ENCODE measurements around the gene CCR4. TPM values are rescaled to one million over a fixed set of nuclear protein-coding genes. Genes with fewer than 3 reads are reported as not detected.

The CCR4 gene
- total RNA-seq, 1 donor = 52.9 TPM

DNA sequence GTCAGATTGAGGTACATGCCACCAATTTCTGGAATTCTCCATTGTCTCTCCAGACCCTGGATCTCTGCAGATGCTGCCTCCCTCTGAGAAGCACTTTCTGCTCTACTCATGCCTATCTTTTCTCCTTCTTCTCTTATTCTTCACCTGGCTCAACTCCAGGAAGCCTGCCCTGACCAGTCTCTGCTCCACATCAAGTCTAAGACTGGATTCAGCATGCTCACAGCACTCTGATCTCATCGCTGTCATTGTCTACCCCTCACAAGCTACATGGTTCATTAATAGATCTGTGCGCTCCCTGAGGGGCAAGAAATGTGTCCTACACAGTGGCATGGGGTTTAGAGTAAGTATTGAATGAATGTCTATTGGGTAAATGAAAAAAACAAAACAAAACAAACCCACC lies 38.7 kb downstream of the CCR4 start:
- Histone ChIP-seq H3K27me3 (ENCODE audit: insufficient read depth, low read length) (no peaks in the 10 kb centered on the region), H3K9me3 (ENCODE audit: low read depth, low read length) (no peaks in the 10 kb centered on the region), H3K4me1 (ENCODE audit: insufficient read depth, low read length) (no peaks in the 10 kb centered on the region), H3K4me3 (ENCODE audit: low read length) (no peak overlapping the region)

DNA sequence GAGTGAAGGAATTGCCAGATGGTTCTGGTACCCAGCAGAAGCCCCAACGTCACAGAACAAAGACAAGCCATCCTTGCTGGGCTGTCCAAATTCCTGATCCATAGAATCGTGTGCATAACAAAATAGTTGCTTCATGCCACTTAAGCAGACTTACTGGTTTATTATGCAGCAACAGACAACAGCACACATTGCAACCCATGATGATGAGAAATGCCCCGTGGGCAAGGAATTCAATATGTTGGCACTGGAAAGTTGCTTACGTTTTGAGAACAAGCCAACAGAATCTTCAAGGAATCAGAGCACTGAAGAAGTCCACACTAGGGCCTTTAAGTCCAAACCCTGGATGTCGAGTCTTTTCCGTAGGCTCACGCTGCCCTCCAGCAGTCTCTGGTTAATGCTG lies 40.3 kb downstream of the CCR4 start:
- Histone ChIP-seq H3K27me3 (ENCODE audit: insufficient read depth, low read length) (no peaks in the 10 kb centered on the region), H3K9me3 (ENCODE audit: low read depth, low read length) (no peaks in the 10 kb centered on the region), H3K4me3 (ENCODE audit: low read length) (no peak overlapping the region), H3K4me1 (ENCODE audit: insufficient read depth, low read length) (no peaks in the 10 kb centered on the region)

- Histone ChIP-seq H3K4me3 (ENCODE audit: low read length) (no peak overlapping the region), H3K4me1 (ENCODE audit: insufficient read depth, low read length) (no peaks in the 10 kb centered on the region), H3K9me3 (ENCODE audit: low read depth, low read length) (no peaks in the 10 kb centered on the region), H3K27me3 (ENCODE audit: insufficient read depth, low read length) (no peaks in the 10 kb centered on the region)
These were observed 40.9 kb downstream of the CCR4 start for GRCh38 chr3:32992310-32992686.

- no peak overlapping the region for H3K4me3 ChIP-seq (ENCODE audit: low read length)
- H3K4me1 ChIP-seq (ENCODE audit: insufficient read depth, low read length) = peaks cover 4% of the 10 kb centered on the region
- H3K9me3 ChIP-seq (ENCODE audit: low read depth, low read length) = no peaks in the 10 kb centered on the region
- no peaks in the 10 kb centered on the region for H3K27me3 ChIP-seq (ENCODE audit: insufficient read depth, low read length)
These were observed 42.6 kb downstream of the CCR4 start for GRCh38 chr3:32994045-32994444.

DNA sequence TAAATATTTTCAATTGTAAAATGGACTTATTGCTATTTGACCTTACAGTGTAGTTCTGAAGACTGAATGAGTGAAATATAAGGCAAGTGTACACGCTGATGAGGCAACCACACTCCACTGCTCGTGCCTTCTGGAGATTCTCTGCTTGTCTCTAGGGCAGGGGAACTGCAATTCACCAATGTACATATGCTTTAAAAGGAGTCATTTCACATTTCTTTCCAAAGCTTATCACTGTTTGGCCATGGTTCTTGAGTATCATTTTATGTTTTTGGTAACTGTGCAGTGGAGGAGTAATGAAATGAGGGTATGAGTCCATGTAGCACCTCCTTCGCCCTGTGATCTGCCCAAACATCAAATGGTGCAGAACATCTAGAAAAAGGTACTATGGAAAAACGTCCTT lies 43.7 kb downstream of the CCR4 start:
- H3K9me3 ChIP-seq (ENCODE audit: low read depth, low read length) = no peaks in the 10 kb centered on the region
- no peak overlapping the region for H3K4me3 ChIP-seq (ENCODE audit: low read length)
- H3K4me1 ChIP-seq (ENCODE audit: insufficient read depth, low read length) = peaks cover 4% of the 10 kb centered on the region
- H3K27me3 ChIP-seq (ENCODE audit: insufficient read depth, low read length) = no peaks in the 10 kb centered on the region

GRCh38 chr3:32996048-32996754 lies 44.8 kb downstream of the CCR4 start:
- no peaks in the 10 kb centered on the region for H3K27me3 ChIP-seq (ENCODE audit: insufficient read depth, low read length)
- H3K4me1 ChIP-seq (ENCODE audit: insufficient read depth, low read length) = peaks cover 4% of the 10 kb centered on the region
- H3K4me3 ChIP-seq (ENCODE audit: low read length) = no peak overlapping the region
- no peaks in the 10 kb centered on the region for H3K9me3 ChIP-seq (ENCODE audit: low read depth, low read length)

GRCh38 chr3:32996755-32997091 lies 45.3 kb downstream of the CCR4 start:
- H3K4me3 ChIP-seq (ENCODE audit: low read length) = no peak overlapping the region
- no peaks in the 10 kb centered on the region for H3K27me3 ChIP-seq (ENCODE audit: insufficient read depth, low read length)
- no peaks in the 10 kb centered on the region for H3K9me3 ChIP-seq (ENCODE audit: low read depth, low read length)
- peaks cover 4% of the 10 kb centered on the region for H3K4me1 ChIP-seq (ENCODE audit: insufficient read depth, low read length)

DNA sequence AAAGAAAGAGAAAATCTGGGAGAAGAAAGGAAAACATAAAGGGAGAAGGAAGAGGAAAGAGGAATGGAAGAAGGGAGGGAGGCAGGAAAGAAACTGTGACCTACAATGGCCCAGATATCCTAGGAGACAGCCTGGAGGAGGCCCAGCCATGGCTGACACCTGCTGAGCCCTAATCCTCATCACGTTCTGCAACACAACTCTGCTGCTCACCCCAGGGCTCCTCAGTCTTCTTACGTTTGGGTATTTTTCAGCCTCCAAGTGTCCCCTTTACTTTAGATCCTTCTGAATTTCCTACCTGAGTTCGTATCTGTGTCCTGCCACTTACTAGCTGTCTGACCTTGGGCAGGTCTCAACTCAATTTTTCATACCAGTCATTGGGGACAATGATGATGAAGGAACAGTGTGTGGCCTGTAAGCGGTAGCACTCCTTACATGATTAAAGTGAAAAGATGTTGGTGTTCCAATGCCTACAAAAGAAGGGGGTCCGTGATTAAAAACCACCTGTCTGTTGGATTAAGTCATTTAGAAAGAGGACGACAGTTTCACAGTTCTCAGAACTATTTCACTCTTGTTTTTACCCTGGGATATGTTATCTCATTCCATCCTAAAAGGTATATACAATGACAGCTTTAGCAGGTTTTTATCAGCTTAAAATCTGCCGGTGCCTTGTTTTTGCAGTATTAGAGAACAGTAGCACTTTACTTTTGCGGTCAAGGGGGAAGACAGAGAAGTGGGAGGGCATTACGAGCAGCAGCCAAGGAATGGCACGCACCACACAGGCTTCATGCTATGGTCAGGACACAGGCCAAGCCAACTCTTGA lies 47.4 kb downstream of the CCR4 start:
- no peaks in the 10 kb centered on the region for H3K9me3 ChIP-seq (ENCODE audit: low read depth, low read length)
- no peaks in the 10 kb centered on the region for H3K27me3 ChIP-seq (ENCODE audit: insufficient read depth, low read length)
- no peak overlapping the region for H3K4me3 ChIP-seq (ENCODE audit: low read length)
- H3K4me1 ChIP-seq (ENCODE audit: insufficient read depth, low read length) = peaks cover 8% of the 10 kb centered on the region

DNA sequence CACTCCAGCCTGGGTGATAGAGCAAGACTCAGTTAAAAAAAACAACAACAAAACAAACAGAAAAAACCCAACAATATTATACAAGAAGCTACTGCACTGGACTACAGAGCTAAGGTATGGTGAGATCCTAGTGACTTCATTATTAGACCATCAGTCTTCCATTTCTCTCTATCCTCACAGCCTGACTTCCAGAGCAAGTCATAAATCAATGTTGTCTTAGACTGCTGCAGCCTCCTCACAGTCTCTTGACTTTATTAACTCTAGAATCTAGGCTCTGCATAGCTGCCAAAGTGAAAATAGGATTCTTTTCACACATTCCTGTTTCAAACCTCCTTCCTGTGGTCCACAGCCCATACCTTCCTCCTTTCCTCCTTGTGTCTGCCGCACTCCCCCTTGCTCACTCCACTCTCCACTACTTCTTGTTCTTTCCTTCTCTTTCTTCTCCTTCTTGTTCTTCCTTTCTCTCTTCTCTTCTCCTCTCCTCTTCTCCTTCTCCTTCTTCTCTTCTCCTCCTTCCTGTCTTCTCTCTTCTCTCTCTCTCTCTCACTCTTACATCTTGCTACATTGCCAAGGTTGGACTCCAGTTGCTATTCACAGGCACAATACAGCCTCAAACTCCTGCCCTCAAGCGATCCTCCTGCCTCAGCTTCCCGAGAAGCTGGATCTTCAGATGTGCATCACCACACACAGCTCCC lies 49.4 kb downstream of the CCR4 start:
- Histone ChIP-seq H3K27me3 (ENCODE audit: insufficient read depth, low read length) (no peaks in the 10 kb centered on the region), H3K4me1 (ENCODE audit: insufficient read depth, low read length) (peaks cover 8% of the 10 kb centered on the region), H3K4me3 (ENCODE audit: low read length) (no peak overlapping the region), H3K9me3 (ENCODE audit: low read depth, low read length) (no peaks in the 10 kb centered on the region)

GRCh38 chr3:33001889-33002288 lies 50.4 kb downstream of the CCR4 start:
- no peaks in the 10 kb centered on the region for H3K9me3 ChIP-seq (ENCODE audit: low read depth, low read length)
- peaks cover 12% of the 10 kb centered on the region for H3K4me1 ChIP-seq (ENCODE audit: insufficient read depth, low read length)
- H3K27me3 ChIP-seq (ENCODE audit: insufficient read depth, low read length) = no peaks in the 10 kb centered on the region
- no peak overlapping the region for H3K4me3 ChIP-seq (ENCODE audit: low read length)

DNA sequence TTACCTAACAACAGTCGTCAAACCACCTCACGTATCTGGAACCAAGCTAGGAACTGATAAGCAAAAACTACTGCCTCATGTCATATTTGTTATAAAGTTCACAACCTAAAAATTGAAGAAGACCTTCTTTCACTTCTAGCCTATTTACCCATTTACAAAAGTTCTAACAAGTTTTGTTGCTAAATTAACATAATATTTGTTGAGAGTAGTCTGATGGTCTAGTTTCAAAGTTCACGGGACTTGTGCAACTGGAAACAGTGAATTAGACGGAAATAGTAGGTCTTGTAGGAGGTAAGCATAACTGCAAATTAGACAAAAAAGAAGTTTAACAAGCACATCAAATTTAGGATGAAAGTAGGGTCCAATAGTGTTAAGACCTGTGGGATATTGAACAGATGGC lies 51.9 kb downstream of the CCR4 start:
- H3K9me3 ChIP-seq (ENCODE audit: low read depth, low read length) = no peaks in the 10 kb centered on the region
- H3K4me1 ChIP-seq (ENCODE audit: insufficient read depth, low read length) = peaks cover 16% of the 10 kb centered on the region
- H3K4me3 ChIP-seq (ENCODE audit: low read length) = no peak overlapping the region
- no peaks in the 10 kb centered on the region for H3K27me3 ChIP-seq (ENCODE audit: insufficient read depth, low read length)

GRCh38 chr3:33004205-33004604 lies 52.8 kb downstream of the CCR4 start:
- no peaks in the 10 kb centered on the region for H3K9me3 ChIP-seq (ENCODE audit: low read depth, low read length)
- no peaks in the 10 kb centered on the region for H3K27me3 ChIP-seq (ENCODE audit: insufficient read depth, low read length)
- H3K4me3 ChIP-seq (ENCODE audit: low read length) = no peak overlapping the region
- peaks cover 16% of the 10 kb centered on the region for H3K4me1 ChIP-seq (ENCODE audit: insufficient read depth, low read length)

DNA sequence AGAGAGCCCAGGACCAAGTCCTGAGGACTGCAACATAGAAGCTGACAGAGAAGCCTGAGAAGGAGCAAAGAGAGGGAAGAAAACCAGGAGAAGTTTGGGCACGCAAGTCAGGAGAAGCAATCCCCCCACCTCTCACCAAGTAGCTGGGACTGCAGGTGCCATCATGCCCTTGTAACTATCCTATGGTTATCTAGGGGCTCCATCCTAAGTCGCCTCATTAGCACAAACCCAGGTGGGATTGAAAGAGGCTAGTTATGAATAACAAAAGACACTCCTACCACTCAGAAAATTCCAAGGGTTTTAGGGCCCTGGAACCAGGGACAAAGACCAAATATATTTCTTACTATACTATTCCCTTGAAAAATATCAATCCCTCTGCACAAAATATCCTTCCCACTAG lies 53.5 kb downstream of the CCR4 start:
- H3K4me3 ChIP-seq (ENCODE audit: low read length) = no peak overlapping the region
- H3K27me3 ChIP-seq (ENCODE audit: insufficient read depth, low read length) = no peaks in the 10 kb centered on the region
- no peaks in the 10 kb centered on the region for H3K9me3 ChIP-seq (ENCODE audit: low read depth, low read length)
- H3K4me1 ChIP-seq (ENCODE audit: insufficient read depth, low read length) = peaks cover 16% of the 10 kb centered on the region

Data from mononuclear cell (primary cell).